Measurements from ENCODE around the gene LMX1B. TPM values are rescaled to one million over a fixed set of nuclear protein-coding genes. Genes with fewer than 3 reads are reported as not detected.

Gene LMX1B
- total RNA-seq, 2 donors from 2014 or later, result 0.13 TPM; not detected in 1

- TF ChIP-seq CTCF (IDR thresholded peaks at IDR 0.05), result no peak
- Histone ChIP-seq H3K4me1 (no peaks in the 10 kb centered on the region), H3K9me3 (no peaks in the 10 kb centered on the region), H3K27ac (no peak overlapping the region), H3K9ac (ENCODE audit: low read depth in 2 of 2, low read length in 2 of 2) (no peak overlapping the region), H3K27me3 (no peaks in the 10 kb centered on the region), H3K36me3 (no peaks in the 10 kb centered on the region), H3K4me3 (no peak overlapping the region)
- no peak for DNase-seq
- intact Hi-C loops (cut with DNase I), result no loop called here
Measured at GRCh38 chr9:126738553-126738952, 124.8 kb downstream of the LMX1B start.

- H3K9ac ChIP-seq (ENCODE audit: low read depth in 2 of 2, low read length in 2 of 2), result no peak overlapping the region
- intact Hi-C loops (cut with DNase I), result no loop called here
- H3K27me3 ChIP-seq, result peaks cover 23% of the 10 kb centered on the region
Measured at GRCh38 chr9:126743041-126743440, 129.3 kb downstream of the LMX1B start.

GRCh38 chr9:126745574-126746411, 132.1 kb downstream of the LMX1B start:
- DNase-seq, result no peak
- no peak overlapping the region for H3K27ac ChIP-seq

More at GRCh38 chr9:126743041-126743440, 129.3 kb downstream of the LMX1B start:
- Histone ChIP-seq H3K4me3 (no peak overlapping the region), H3K27ac (no peak overlapping the region), H3K36me3 (no peaks in the 10 kb centered on the region), H3K4me1 (no peaks in the 10 kb centered on the region), H3K9me3 (no peaks in the 10 kb centered on the region)
- no peak for TF ChIP-seq CTCF (IDR thresholded peaks at IDR 0.05)
- DNase-seq, result no peak

More at GRCh38 chr9:126745574-126746411, 132.1 kb downstream of the LMX1B start:
- Histone ChIP-seq H3K4me3 (no peak overlapping the region), H3K9ac (ENCODE audit: low read depth in 2 of 2, low read length in 2 of 2) (no peak overlapping the region), H3K4me1 (no peaks in the 10 kb centered on the region), H3K36me3 (no peaks in the 10 kb centered on the region), H3K9me3 (no peaks in the 10 kb centered on the region), H3K27me3 (peaks cover 39% of the 10 kb centered on the region)
- no peak for TF ChIP-seq CTCF (IDR thresholded peaks at IDR 0.05)
- intact Hi-C loops (cut with DNase I), result no loop called here

Other genes with a start within 250 kb of the LMX1B start
- gene ZBTB43, start 191.1 kb downstream of the LMX1B start, total RNA-seq, result 10 to 100 TPM; 16.3 to 18.5 TPM
- gene ZBTB34, start 246.7 kb downstream of the LMX1B start, total RNA-seq, result 10 to 100 TPM in 1 of 2 donors, 1 to 10 TPM in 1; 4.6 to 10.3 TPM